Measurements from ENCODE around the gene PRKCE.
A peak's percentile ranks its signal among the peaks of the same experiment; 100 is the strongest.

The PRKCE gene

GRCh38 chr2:45651415-45652089 is at the start of gene PRKCE:
Gene PRKCE, plus strand, starts transcription at chr2:45651675.
- H3K36me3 ChIP-seq (ENCODE audit: control insufficient read depth in 1 of 2, insufficient read depth in 2 of 2, low read length in 2 of 2): no peaks in the 10 kb centered on the region
- no peaks in the 10 kb centered on the region for H3K27me3 ChIP-seq (ENCODE audit: low read depth, low read length)
- peaks cover 0 to 33% of the 10 kb centered on the region in 2 donors for H3K4me1 ChIP-seq (ENCODE audit: control insufficient read depth in 1 of 2, insufficient read depth in 2 of 2, low read length in 2 of 2)
- peak within 1 kb of the TSS; percentile 96 for H3K27ac ChIP-seq (ENCODE audit: low read length)
- no peaks in the 10 kb centered on the region for H3K9me3 ChIP-seq (ENCODE audit: control insufficient read depth in 1 of 2, low read length in 2 of 2)
- H3K4me3 ChIP-seq (ENCODE audit: low read depth in 1 of 2, low read length in 2 of 2): peak within 1 kb of the TSS; percentile 83 to 90

GRCh38 chr2:45602624-45603023 is 48.9 kb upstream of the PRKCE start:
- H3K4me1 ChIP-seq (ENCODE audit: control insufficient read depth in 1 of 2, insufficient read depth in 2 of 2, low read length in 2 of 2): no peaks in the 10 kb centered on the region
- no peak overlapping the region for H3K27ac ChIP-seq (ENCODE audit: low read length)
- peaks cover 17 to 40% of the 10 kb centered on the region in 2 donors for H3K36me3 ChIP-seq (ENCODE audit: control insufficient read depth in 1 of 2, insufficient read depth in 2 of 2, low read length in 2 of 2)
- no peaks in the 10 kb centered on the region for H3K27me3 ChIP-seq (ENCODE audit: low read depth, low read length)
- H3K9me3 ChIP-seq (ENCODE audit: control insufficient read depth in 1 of 2, low read length in 2 of 2): no peaks in the 10 kb centered on the region
- no peak overlapping the region for H3K4me3 ChIP-seq (ENCODE audit: low read depth in 1 of 2, low read length in 2 of 2)

GRCh38 chr2:45605116-45605515 is 46.4 kb upstream of the PRKCE start:
- Histone ChIP-seq H3K9me3 (ENCODE audit: control insufficient read depth in 1 of 2, low read length in 2 of 2) (no peaks in the 10 kb centered on the region), H3K36me3 (ENCODE audit: control insufficient read depth in 1 of 2, insufficient read depth in 2 of 2, low read length in 2 of 2) (peaks cover 7 to 17% of the 10 kb centered on the region in 2 donors), H3K27ac (ENCODE audit: low read length) (no peak overlapping the region), H3K27me3 (ENCODE audit: low read depth, low read length) (no peaks in the 10 kb centered on the region), H3K4me3 (ENCODE audit: low read depth in 1 of 2, low read length in 2 of 2) (no peak overlapping the region), H3K4me1 (ENCODE audit: control insufficient read depth in 1 of 2, insufficient read depth in 2 of 2, low read length in 2 of 2) (peaks cover 4 to 9% of the 10 kb centered on the region in 2 donors)

GRCh38 chr2:45606796-45607195 is 44.7 kb upstream of the PRKCE start:
- no peaks in the 10 kb centered on the region for H3K27me3 ChIP-seq (ENCODE audit: low read depth, low read length)
- no peak overlapping the region for H3K4me3 ChIP-seq (ENCODE audit: low read depth in 1 of 2, low read length in 2 of 2)
- H3K9me3 ChIP-seq (ENCODE audit: control insufficient read depth in 1 of 2, low read length in 2 of 2): no peaks in the 10 kb centered on the region
- peaks cover under 1 to 14% of the 10 kb centered on the region in 2 donors for H3K36me3 ChIP-seq (ENCODE audit: control insufficient read depth in 1 of 2, insufficient read depth in 2 of 2, low read length in 2 of 2)
- H3K4me1 ChIP-seq (ENCODE audit: control insufficient read depth in 1 of 2, insufficient read depth in 2 of 2, low read length in 2 of 2): peaks cover 6 to 15% of the 10 kb centered on the region in 2 donors
- no peak overlapping the region for H3K27ac ChIP-seq (ENCODE audit: low read length)

- no peaks in the 10 kb centered on the region for H3K9me3 ChIP-seq (ENCODE audit: control insufficient read depth in 1 of 2, low read length in 2 of 2)
- peaks cover 6 to 15% of the 10 kb centered on the region in 2 donors for H3K4me1 ChIP-seq (ENCODE audit: control insufficient read depth in 1 of 2, insufficient read depth in 2 of 2, low read length in 2 of 2)
- H3K27ac ChIP-seq (ENCODE audit: low read length): no peak overlapping the region
- no peak overlapping the region for H3K4me3 ChIP-seq (ENCODE audit: low read depth in 1 of 2, low read length in 2 of 2)
- H3K27me3 ChIP-seq (ENCODE audit: low read depth, low read length): no peaks in the 10 kb centered on the region
- peaks cover 0 to 9% of the 10 kb centered on the region in 2 donors for H3K36me3 ChIP-seq (ENCODE audit: control insufficient read depth in 1 of 2, insufficient read depth in 2 of 2, low read length in 2 of 2)
Observed at GRCh38 chr2:45607701-45608100, 43.8 kb upstream of the PRKCE start.

GRCh38 chr2:45610281-45611019 is 41.0 kb upstream of the PRKCE start:
- Histone ChIP-seq H3K4me1 (ENCODE audit: control insufficient read depth in 1 of 2, insufficient read depth in 2 of 2, low read length in 2 of 2) (peaks cover 6 to 15% of the 10 kb centered on the region in 2 donors), H3K27me3 (ENCODE audit: low read depth, low read length) (no peaks in the 10 kb centered on the region), H3K4me3 (ENCODE audit: low read depth in 1 of 2, low read length in 2 of 2) (peak overlapping the region; percentile 84 to 87), H3K27ac (ENCODE audit: low read length) (peak overlapping the region; percentile 90), H3K36me3 (ENCODE audit: control insufficient read depth in 1 of 2, insufficient read depth in 2 of 2, low read length in 2 of 2) (peaks cover 0 to 3% of the 10 kb centered on the region in 2 donors), H3K9me3 (ENCODE audit: control insufficient read depth in 1 of 2, low read length in 2 of 2) (no peaks in the 10 kb centered on the region)

- peaks cover 6 to 15% of the 10 kb centered on the region in 2 donors for H3K4me1 ChIP-seq (ENCODE audit: control insufficient read depth in 1 of 2, insufficient read depth in 2 of 2, low read length in 2 of 2)
- peaks cover 0 to 3% of the 10 kb centered on the region in 2 donors for H3K36me3 ChIP-seq (ENCODE audit: control insufficient read depth in 1 of 2, insufficient read depth in 2 of 2, low read length in 2 of 2)
- H3K27me3 ChIP-seq (ENCODE audit: low read depth, low read length): no peaks in the 10 kb centered on the region
- peak within 1 kb of the TSS; percentile 84 to 87 for H3K4me3 ChIP-seq (ENCODE audit: low read depth in 1 of 2, low read length in 2 of 2)
- H3K9me3 ChIP-seq (ENCODE audit: control insufficient read depth in 1 of 2, low read length in 2 of 2): no peaks in the 10 kb centered on the region
- peak within 1 kb of the TSS; percentile 90 for H3K27ac ChIP-seq (ENCODE audit: low read length)
Observed at GRCh38 chr2:45611020-45611859, 40.2 kb upstream of the PRKCE start, which contains the start of gene SRBD1. Gene SRBD1, minus strand, starts transcription at chr2:45611267. Its CDS starts 5,826 bp downstream, at chr2:45605441.

- Histone ChIP-seq H3K27me3 (ENCODE audit: low read depth, low read length) (no peaks in the 10 kb centered on the region), H3K4me1 (ENCODE audit: control insufficient read depth in 1 of 2, insufficient read depth in 2 of 2, low read length in 2 of 2) (peaks cover 6 to 15% of the 10 kb centered on the region in 2 donors), H3K27ac (ENCODE audit: low read length) (no peak overlapping the region)
Observed at GRCh38 chr2:45612285-45612684, 39.2 kb upstream of the PRKCE start.

GRCh38 chr2:45612731-45613130 is 38.7 kb upstream of the PRKCE start:
- Histone ChIP-seq H3K36me3 (ENCODE audit: control insufficient read depth in 1 of 2, insufficient read depth in 2 of 2, low read length in 2 of 2) (peaks cover 0 to 3% of the 10 kb centered on the region in 2 donors), H3K9me3 (ENCODE audit: control insufficient read depth in 1 of 2, low read length in 2 of 2) (no peaks in the 10 kb centered on the region), H3K27ac (ENCODE audit: low read length) (no peak overlapping the region), H3K4me1 (ENCODE audit: control insufficient read depth in 1 of 2, insufficient read depth in 2 of 2, low read length in 2 of 2) (peaks cover 6 to 15% of the 10 kb centered on the region in 2 donors), H3K4me3 (ENCODE audit: low read depth in 1 of 2, low read length in 2 of 2) (no peak overlapping the region), H3K27me3 (ENCODE audit: low read depth, low read length) (no peaks in the 10 kb centered on the region)

More at GRCh38 chr2:45612285-45612684, 39.2 kb upstream of the PRKCE start:
- no peak overlapping the region for H3K4me3 ChIP-seq (ENCODE audit: low read depth in 1 of 2, low read length in 2 of 2)
- peaks cover 0 to 3% of the 10 kb centered on the region in 2 donors for H3K36me3 ChIP-seq (ENCODE audit: control insufficient read depth in 1 of 2, insufficient read depth in 2 of 2, low read length in 2 of 2)
- no peaks in the 10 kb centered on the region for H3K9me3 ChIP-seq (ENCODE audit: control insufficient read depth in 1 of 2, low read length in 2 of 2)

GRCh38 chr2:45614330-45614729 is 37.1 kb upstream of the PRKCE start:
- no peak overlapping the region for H3K4me3 ChIP-seq (ENCODE audit: low read depth in 1 of 2, low read length in 2 of 2)
- no peak overlapping the region for H3K27ac ChIP-seq (ENCODE audit: low read length)
- H3K4me1 ChIP-seq (ENCODE audit: control insufficient read depth in 1 of 2, insufficient read depth in 2 of 2, low read length in 2 of 2): peaks cover 6 to 14% of the 10 kb centered on the region in 2 donors
- H3K36me3 ChIP-seq (ENCODE audit: control insufficient read depth in 1 of 2, insufficient read depth in 2 of 2, low read length in 2 of 2): peaks cover 0 to 3% of the 10 kb centered on the region in 2 donors
- H3K27me3 ChIP-seq (ENCODE audit: low read depth, low read length): no peaks in the 10 kb centered on the region
- H3K9me3 ChIP-seq (ENCODE audit: control insufficient read depth in 1 of 2, low read length in 2 of 2): no peaks in the 10 kb centered on the region
